Measurements from ENCODE around the gene PLCG2.
"Not testable (repeated sequence)": the region's sequence is repeated elsewhere in the genome, so short reads cannot be mapped to it uniquely, and the experiment has no call there.

The PLCG2 gene

DNA sequence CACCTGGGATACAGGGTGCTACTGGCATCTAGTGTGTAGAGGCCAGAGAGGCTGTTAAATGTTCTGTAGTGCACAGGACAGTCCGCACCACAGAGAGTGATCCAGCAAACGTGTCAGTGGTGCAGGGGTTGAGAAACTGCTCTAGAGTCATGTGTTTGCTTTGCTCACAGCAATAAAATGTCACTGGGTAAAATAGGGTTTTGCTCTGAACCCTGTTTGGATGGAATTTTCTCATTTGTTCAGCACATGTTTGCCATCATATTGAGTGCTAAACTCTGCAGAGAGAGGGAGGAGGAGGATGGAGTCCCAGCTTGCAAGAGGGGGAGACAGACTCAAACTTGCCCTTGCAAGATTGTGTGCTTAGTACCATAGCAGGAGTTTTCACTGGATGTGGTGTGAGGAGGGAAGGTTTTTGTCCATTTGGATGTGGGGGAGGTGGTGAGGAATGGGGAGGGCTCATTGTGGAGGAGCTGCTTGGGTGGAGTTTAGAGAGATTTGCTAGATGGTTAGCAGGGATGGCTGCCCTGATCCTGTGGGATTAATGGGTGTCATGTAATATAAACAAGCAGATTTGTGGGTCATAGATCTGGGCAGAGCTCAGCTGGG lies 11.8 kb downstream of the PLCG2 start:
- FAIRE-seq = no peak

DNA sequence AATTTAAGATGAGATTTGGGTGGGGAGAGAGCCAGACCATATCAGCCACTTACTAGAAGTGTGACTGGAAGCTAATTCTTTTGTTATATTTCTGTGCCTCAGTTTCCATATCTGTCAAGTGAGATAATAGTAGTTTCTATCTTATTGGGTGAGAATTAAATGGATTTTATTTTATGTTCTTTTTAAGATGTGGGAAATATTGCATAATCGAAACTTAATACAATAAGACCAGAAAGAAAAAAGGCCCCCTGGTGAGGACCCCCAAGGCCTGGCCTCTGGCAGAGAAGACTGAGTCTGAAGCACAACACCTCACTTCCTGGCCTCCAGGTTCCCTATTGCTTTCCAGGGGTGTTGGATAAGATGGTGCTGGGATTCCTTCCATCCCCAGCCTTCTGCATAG lies 13.7 kb downstream of the PLCG2 start:
- no peak for FAIRE-seq

- no peak for FAIRE-seq
Measured at GRCh38 chr16:81795193-81795592, 16.1 kb downstream of the PLCG2 start.

DNA sequence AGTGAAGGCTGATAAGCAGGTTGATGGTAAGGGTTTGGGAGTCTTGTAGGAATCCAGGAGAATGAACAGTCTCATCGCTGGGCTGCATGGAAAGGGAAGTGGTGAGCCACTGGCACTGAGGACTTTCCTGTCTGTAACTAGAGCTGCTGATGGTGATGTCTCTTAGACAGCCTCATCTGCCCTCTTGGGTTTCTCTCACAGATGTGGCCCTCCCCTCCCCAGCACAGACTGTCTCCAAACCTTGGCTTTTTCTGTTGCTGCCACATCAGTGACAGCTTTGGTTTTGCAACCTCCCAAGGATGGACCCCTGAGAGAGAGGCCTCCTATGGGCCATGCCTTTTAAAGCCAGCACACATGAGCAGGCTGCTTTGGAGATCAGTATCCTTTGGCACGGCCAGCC lies 16.9 kb downstream of the PLCG2 start:
- no peak for FAIRE-seq

GRCh38 chr16:81796583-81797346 lies 17.7 kb downstream of the PLCG2 start:
- FAIRE-seq = no peak

GRCh38 chr16:81797443-81797842 lies 18.4 kb downstream of the PLCG2 start:
- FAIRE-seq = no peak

GRCh38 chr16:81798311-81799137 lies 19.4 kb downstream of the PLCG2 start:
- no peak for FAIRE-seq

DNA sequence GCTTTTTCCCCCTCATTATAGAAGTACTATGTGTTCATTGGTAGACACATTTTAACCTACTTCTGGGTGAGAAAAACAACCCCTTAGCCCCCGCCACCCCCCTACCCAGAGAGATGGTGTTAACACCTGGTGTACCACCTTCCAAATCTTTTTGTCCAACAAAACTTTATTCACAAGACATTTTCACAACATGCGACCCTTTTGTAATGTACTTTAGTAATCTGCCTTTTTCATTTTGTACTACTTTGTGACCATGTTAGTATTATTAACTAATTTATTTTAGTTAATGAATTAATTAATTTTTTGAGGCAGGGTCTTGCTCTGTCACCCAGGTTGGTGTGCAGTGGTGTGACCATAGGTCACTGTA lies 20.0 kb downstream of the PLCG2 start:
- FAIRE-seq = no peak

- FAIRE-seq = not testable (repeated sequence)
Measured at GRCh38 chr16:81801724-81802123, 22.6 kb downstream of the PLCG2 start.

- FAIRE-seq = no peak
Measured at GRCh38 chr16:81803332-81803731, 24.2 kb downstream of the PLCG2 start.

- no peak for FAIRE-seq
Measured at GRCh38 chr16:81804134-81804610, 25.1 kb downstream of the PLCG2 start.

GRCh38 chr16:81806696-81807095 lies 27.6 kb downstream of the PLCG2 start:
- no peak for FAIRE-seq

- no peak for FAIRE-seq
Measured at GRCh38 chr16:81807767-81808358, 28.8 kb downstream of the PLCG2 start.

DNA sequence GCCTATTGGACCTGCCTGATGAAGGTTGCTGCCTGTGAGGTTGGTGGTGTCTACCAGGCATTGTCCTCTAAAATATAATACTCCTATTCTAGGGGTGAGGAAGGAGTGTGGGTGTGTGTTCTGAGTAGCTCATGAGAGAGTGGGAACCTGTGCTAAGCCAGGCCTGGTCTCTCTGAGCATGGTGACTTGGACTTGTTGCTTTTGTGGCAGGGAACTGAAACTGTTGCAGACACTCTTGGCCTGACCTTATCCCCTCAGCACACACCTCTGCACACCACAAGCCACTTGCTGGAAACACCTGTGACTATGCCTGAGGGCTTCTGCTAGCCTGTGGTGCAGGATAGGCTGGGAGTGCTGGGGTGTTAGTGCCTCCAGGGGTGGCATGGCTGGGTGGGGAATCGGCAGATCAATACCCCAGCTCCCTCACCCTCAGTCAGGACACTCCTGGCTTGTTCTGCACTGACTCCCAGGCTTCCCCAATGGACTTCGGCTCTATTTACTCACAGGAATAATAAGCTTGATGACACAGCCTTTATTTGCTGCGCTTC lies 29.9 kb downstream of the PLCG2 start:
- no peak for FAIRE-seq

DNA sequence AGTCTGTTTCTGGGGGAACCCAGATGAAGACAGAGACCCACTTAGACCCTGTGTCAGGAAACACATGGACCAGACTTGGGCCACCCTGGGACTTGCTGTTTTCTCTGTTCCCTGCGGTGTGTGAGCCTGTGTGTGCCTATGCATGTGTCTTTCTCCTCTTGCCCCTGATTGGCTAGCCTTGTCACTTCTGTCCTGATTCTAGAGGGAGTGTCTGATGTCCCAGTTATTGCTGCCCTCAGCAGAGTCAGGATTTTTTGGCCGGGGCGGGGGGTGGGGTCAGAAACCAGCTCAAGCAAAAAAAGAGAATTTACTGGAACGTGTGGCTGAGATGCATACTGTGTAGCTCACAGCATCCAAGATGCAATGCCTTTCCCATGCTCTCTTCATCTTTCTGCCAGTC lies 30.5 kb downstream of the PLCG2 start:
- FAIRE-seq = no peak

DNA sequence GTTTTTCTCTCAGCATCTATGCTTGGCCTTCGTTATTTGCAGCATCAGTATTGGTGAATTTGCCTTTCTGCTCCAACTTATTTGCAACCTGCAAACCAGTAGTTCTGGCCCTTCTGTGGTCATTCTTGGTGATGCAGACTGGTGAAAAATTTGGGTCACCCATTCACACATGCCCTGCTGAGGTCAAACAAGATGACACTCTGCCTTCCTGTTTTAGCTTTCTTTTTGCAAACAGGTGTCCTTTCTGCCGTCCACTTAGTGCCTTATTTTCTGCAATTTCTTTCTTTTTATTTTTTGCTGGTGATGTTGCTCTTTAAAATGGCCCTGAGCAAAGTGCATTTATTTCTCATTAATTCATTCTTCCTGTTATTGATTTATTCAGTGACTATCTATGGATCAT lies 31.3 kb downstream of the PLCG2 start:
- no peak for FAIRE-seq

DNA sequence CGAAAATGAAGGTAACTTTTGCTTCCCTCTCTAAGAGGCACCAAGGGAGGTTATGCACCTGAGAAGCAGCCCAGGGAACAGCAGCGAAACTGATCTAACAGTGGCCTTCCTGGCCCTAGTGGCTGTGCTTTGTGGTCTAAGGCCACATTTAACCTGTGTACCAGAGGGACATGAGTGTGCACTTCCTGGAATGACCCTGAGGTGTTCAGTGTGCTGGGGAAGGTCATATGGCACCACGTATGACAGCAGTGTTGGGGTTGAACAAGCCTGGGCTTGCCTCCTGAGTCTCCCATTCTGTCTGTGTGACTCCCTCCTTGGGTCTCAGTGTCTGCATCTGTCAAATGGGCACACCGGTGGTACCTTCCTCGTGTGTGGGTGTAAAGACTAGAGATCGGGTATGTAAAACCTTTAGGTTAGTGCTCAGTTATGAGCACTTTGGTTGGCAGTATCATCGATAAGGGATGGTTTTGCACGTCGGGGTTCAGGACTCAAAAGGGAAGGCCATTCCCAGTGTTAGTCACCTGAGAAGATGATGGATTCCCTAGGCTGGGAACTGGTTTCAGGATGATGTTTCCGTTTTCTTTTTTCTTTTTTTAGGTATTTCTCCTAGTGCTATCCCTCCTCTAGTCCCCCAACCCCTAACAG lies 31.9 kb downstream of the PLCG2 start:
- FAIRE-seq = no peak

- FAIRE-seq = no peak
Measured at GRCh38 chr16:81813648-81814047, 34.6 kb downstream of the PLCG2 start.

GRCh38 chr16:81814751-81815428 lies 35.8 kb downstream of the PLCG2 start:
- FAIRE-seq = no peak

GRCh38 chr16:81815429-81815766 lies 36.3 kb downstream of the PLCG2 start:
- no peak for FAIRE-seq

DNA sequence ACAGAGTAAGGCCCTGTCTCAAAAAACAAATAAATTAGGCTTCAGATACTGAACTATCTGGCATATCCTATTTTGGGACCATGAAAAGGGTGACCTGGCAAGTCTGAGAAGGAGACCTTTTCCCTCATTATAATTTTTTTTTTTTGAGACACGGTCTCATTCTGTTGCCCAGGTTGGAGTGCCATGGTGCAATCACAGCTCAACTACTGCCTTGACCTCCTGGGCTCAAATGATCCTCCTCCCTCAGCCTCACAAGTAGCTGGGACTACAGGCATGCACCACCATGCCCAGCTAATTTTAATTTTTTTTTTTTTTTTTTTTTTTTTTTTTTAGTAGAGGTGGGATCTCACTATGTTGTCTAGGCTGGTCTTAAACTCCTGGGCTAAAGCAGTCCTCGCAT lies 37.3 kb downstream of the PLCG2 start:
- no peak for FAIRE-seq

DNA sequence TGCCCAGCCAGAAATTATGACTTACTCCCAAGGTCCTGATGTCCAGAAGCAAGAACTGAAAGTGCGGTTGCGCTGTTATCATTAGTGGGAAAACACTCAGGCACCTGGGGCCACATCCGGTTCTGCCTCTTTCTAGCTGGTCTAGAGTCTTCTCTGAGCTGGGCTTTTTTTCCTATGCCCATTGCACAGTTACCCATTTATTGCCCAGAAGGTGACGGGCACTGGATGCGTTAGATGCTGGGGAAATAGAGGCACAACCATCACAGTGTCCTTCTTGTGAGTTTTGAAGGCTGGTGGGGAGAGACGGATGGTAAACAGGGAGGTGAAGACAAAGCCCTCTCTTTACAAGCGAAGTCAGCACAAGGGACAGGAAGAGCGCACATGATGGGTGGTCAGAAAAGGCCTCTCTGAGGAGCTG lies 37.7 kb downstream of the PLCG2 start:
- no peak for FAIRE-seq

Measured in colon (tissue), 2 donors.